GM21381 (cell line): Measurements from ENCODE around the gene NECTIN2.
"Not testable (repeated sequence)": the region's sequence is repeated elsewhere in the genome, so short reads cannot be mapped to it uniquely, and the experiment has no call there.

Experiments
- ATAC-seq: cut with Tn5 transposase; IDR thresholded peaks from one replicate; pipeline ENCODE4 v1.9.1; 2021; ENCODE audit warnings: mild to moderate bottlenecking, moderate library complexity; ENCODE audit not compliant: unreplicated experiment

NECTIN2 gene

GRCh38 chr19:44816301-44816700 is 29.8 kb upstream of the NECTIN2 start:
- no peak for ATAC-seq

GRCh38 chr19:44817725-44818465 is 28.2 kb upstream of the NECTIN2 start:
- ATAC-seq: no peak

GRCh38 chr19:44818466-44819031 is 27.5 kb upstream of the NECTIN2 start:
- no peak for ATAC-seq

GRCh38 chr19:44819246-44819832 is 26.8 kb upstream of the NECTIN2 start:
- ATAC-seq: no peak

GRCh38 chr19:44820648-44821609 is 25.2 kb upstream of the NECTIN2 start:
- no peak for ATAC-seq

GRCh38 chr19:44822177-44822576 is 23.9 kb upstream of the NECTIN2 start:
- no peak for ATAC-seq

- ATAC-seq: no peak
Measured at GRCh38 chr19:44822670-44823372, 23.3 kb upstream of the NECTIN2 start.

- ATAC-seq: no peak
Measured at GRCh38 chr19:44823373-44823698, 22.8 kb upstream of the NECTIN2 start.

- no peak for ATAC-seq
Measured at GRCh38 chr19:44824761-44825160, 21.3 kb upstream of the NECTIN2 start.

GRCh38 chr19:44832875-44833274 is 13.2 kb upstream of the NECTIN2 start:
- not testable (repeated sequence) for ATAC-seq

- ATAC-seq: not testable (repeated sequence)
Measured at GRCh38 chr19:44834399-44834798, 11.7 kb upstream of the NECTIN2 start.

- ATAC-seq: no peak
Measured at GRCh38 chr19:44839276-44839675, 6.8 kb upstream of the NECTIN2 start.

- ATAC-seq: no peak
Measured at GRCh38 chr19:44840811-44841210, 5.3 kb upstream of the NECTIN2 start.

- no peak for ATAC-seq
Measured at GRCh38 chr19:44841231-44841630, 4.9 kb upstream of the NECTIN2 start.

- no peak for ATAC-seq
Measured at GRCh38 chr19:44845286-44845611, 848 bp upstream of the NECTIN2 start.

- no peak for ATAC-seq
Measured at GRCh38 chr19:44846455-44847143, 502 bp downstream of the NECTIN2 start.

GRCh38 chr19:44847144-44848035 is 1.3 kb downstream of the NECTIN2 start:
- no peak for ATAC-seq

GRCh38 chr19:44848036-44848811 is 2.1 kb downstream of the NECTIN2 start:
- no peak for ATAC-seq
